ENCODE results near the gene KATNAL2.
A peak's percentile ranks its signal among the peaks of the same experiment; 100 is the strongest.
"Not testable (repeated sequence)": the region's sequence is repeated elsewhere in the genome, so short reads cannot be mapped to it uniquely, and the experiment has no call there.

The KATNAL2 gene

GRCh38 chr18:47032945-47033344 lies 115.5 kb downstream of the KATNAL2 start:
- TF ChIP-seq, protein P1, sequence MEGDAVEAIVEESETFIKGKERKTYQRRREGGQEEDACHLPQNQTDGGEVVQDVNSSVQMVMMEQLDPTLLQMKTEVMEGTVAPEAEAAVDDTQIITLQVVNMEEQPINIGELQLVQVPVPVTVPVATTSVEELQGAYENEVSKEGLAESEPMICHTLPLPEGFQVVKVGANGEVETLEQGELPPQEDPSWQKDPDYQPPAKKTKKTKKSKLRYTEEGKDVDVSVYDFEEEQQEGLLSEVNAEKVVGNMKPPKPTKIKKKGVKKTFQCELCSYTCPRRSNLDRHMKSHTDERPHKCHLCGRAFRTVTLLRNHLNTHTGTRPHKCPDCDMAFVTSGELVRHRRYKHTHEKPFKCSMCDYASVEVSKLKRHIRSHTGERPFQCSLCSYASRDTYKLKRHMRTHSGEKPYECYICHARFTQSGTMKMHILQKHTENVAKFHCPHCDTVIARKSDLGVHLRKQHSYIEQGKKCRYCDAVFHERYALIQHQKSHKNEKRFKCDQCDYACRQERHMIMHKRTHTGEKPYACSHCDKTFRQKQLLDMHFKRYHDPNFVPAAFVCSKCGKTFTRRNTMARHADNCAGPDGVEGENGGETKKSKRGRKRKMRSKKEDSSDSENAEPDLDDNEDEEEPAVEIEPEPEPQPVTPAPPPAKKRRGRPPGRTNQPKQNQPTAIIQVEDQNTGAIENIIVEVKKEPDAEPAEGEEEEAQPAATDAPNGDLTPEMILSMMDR (IDR thresholded peaks at IDR 0.05; ENCODE audit: low read depth, low read length), result no peak
- H3K4me3 ChIP-seq (replicated peaks in 1 of 2; ENCODE audit: low read depth in 2 of 2, low read length in 2 of 2), result no peak overlapping the region
- DNase-seq (ENCODE audit: low read depth in 2 of 2), result no peak

DNA sequence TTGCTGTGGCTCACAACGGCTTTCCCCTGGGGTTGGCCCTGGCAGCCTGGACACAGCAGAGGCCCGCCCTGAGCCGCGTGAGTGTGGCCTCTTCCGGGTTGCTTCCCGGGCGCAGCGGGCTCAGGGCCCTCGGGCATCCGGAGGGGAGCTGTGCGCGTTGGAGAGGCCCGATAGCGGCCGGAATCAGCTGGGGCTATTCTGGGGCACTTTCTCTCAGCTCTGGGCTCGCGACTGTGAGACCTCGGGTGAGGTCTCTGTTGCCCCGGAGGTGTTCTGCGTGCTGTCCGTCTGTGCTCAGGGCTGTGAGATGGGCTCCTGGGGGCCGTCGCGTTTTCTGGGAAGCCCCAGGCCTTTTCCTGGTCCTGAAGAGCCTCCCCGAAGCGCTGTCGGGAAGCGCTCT lies 117.2 kb downstream of the KATNAL2 start:
- DNase-seq (ENCODE audit: low read depth in 2 of 2); H3K4me3 ChIP-seq (replicated peaks in 1 of 2; ENCODE audit: low read depth in 2 of 2, low read length in 2 of 2): not testable (repeated sequence)

- no peak for DNase-seq (ENCODE audit: low read depth in 2 of 2)
- H3K4me3 ChIP-seq (replicated peaks in 1 of 2; ENCODE audit: low read depth in 2 of 2, low read length in 2 of 2), result no peak within 1 kb of the TSS
- TF ChIP-seq, protein P1 (IDR thresholded peaks at IDR 0.05; ENCODE audit: low read depth, low read length), result no peak
Observed at GRCh38 chr18:47035156-47035671, 117.8 kb downstream of the KATNAL2 start, which contains the start of gene ELOA2. ELOA2 (minus strand) TSS chr18:47035621; CDS start chr18:47035264, 357 bp downstream.

DNA sequence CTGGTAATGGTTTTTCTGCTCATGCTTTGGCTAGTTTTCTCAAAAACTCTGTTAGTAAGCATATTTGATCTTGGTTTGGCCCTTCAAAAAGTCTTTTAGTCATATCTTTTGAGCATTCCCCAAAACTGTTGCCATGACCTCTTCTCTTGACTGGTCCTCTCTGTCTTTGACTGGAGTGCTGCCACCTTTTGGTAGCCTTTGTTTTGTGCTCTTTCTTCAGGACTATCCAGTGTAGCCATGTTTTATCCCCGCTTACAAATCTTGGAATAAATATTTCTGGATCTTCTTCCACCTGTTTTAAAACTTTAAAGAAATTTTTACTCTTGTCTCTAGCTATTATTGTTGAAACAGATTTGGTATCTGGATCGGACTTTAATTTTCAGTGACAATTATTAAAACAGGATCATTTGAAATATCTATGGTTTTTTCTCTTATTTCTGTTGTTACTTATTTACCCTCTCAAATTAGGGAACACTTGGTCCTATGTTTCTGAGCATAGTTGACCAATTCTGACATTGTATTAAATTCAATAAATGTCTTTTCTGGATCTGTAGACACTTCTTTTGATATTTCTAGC lies 119.0 kb downstream of the KATNAL2 start:
- no peak overlapping the region for H3K4me3 ChIP-seq (replicated peaks in 1 of 2; ENCODE audit: low read depth in 2 of 2, low read length in 2 of 2)
- TF ChIP-seq, protein P1 (IDR thresholded peaks at IDR 0.05; ENCODE audit: low read depth, low read length), result peak; percentile 49
- peak; percentile 41 to 48 for DNase-seq (ENCODE audit: low read depth in 2 of 2)

- H3K4me3 ChIP-seq (replicated peaks in 1 of 2; ENCODE audit: low read depth in 2 of 2, low read length in 2 of 2), result no peak overlapping the region
- TF ChIP-seq, protein P1 (IDR thresholded peaks at IDR 0.05; ENCODE audit: low read depth, low read length), result no peak
- DNase-seq (ENCODE audit: low read depth in 2 of 2), result no peak
Observed at GRCh38 chr18:47036927-47037578, 119.7 kb downstream of the KATNAL2 start.

DNA sequence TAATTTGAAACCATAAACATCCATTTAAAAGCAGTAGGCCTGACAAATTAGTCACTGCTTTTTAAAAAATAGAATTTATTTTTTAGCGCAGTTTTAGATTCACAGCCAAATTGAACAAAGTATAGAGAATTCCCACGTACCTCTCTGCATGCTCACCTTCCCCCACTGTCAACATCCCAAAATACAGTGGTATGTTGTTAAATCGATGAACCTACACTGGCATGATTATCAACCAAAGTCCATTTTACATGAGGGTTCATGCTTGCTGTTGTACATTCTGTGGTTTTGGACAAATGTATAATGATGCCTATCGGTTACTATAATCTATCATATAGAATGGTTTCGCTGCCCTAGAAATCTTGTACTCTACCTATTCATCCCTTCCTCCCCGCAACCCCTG lies 123.6 kb downstream of the KATNAL2 start:
- no peak for DNase-seq (ENCODE audit: low read depth in 2 of 2)
- TF ChIP-seq, protein P1 (IDR thresholded peaks at IDR 0.05; ENCODE audit: low read depth, low read length), result no peak
- no peak overlapping the region for H3K4me3 ChIP-seq (replicated peaks in 1 of 2; ENCODE audit: low read depth in 2 of 2, low read length in 2 of 2)

GRCh38 chr18:47050468-47050867 lies 133.1 kb downstream of the KATNAL2 start:
- no peak overlapping the region for H3K4me3 ChIP-seq (replicated peaks in 1 of 2; ENCODE audit: low read depth in 2 of 2, low read length in 2 of 2)
- peak; percentile 68 to 75 for DNase-seq (ENCODE audit: low read depth in 2 of 2)
- TF ChIP-seq, protein P1 (IDR thresholded peaks at IDR 0.05; ENCODE audit: low read depth, low read length), result peak; percentile 67
